Endothelial cell of umbilical vein (primary cell): ENCODE measurements around the gene BCAR1. TPM values are rescaled to one million over a fixed set of nuclear protein-coding genes. Genes with fewer than 3 reads are reported as not detected.
"Not testable (repeated sequence)": the region's sequence is repeated elsewhere in the genome, so short reads cannot be mapped to it uniquely, and the experiment has no call there.

Experiments
- BruUV-seq: library from RNA; stranded (reverse); fragments of 400-500 nt; replicated peaks from 2 replicates; lab custom pipeline; 2021; lab: Mats Ljungman, UMichigan
- CTCF ChIA-PET: fragments of 300-600, 350-600 bp; sonication (Branson Sonifier 250); formaldehyde crosslinking; loops from one replicate; lab custom pipeline; 2021; ENCODE audit warnings: antibody characterized with exemption, inconsistent platforms; lab: Charles Lee
- POLR2A ChIA-PET: fragments of 300-600, 350-600 bp; sonication (Branson Sonifier 250); formaldehyde crosslinking; loops from one replicate; lab custom pipeline; 2021; ENCODE audit warnings: antibody characterized with exemption, inconsistent platforms; lab: Charles Lee
- DNase-seq: peaks from one replicate; pipeline ENCODE4 v3.0.0-alpha.2; 2011; ENCODE audit warnings: low read depth, low spot score
- FAIRE-seq: peaks from 2 replicates; lab custom pipeline; 2011; peaks lifted over from hg19 to GRCh38; lab: Jason Lieb, UNC
- H2AFZ ChIP-seq: 2 replicates; pipeline ENCODE4 v1.6.0; 2012; ENCODE audit warnings: low read depth, low read length, control low read depth, inconsistent platforms
- H3K27ac ChIP-seq: 2 replicates; pipeline ENCODE4 v1.5.1; 2011; ENCODE audit warnings: low read depth, mild to moderate bottlenecking, control low read depth, low read length, moderate library complexity; ENCODE audit not compliant: insufficient read depth
- H3K27me3 ChIP-seq, 2 experiments: 2 replicates each; pipeline versions ENCODE4 v1.6.0 to v1.6.1; 2011; ENCODE audit warnings: low read length in 2 of 2, mixed read lengths in 1 of 2; ENCODE audit not compliant: control insufficient read depth in 2 of 2, insufficient read depth in 2 of 2
- H3K36me3 ChIP-seq, 2 experiments: 2 replicates in 1 of 2; 3 replicates in 1 of 2; pipeline ENCODE4 v1.5.1; 2011; ENCODE audit warnings: low read length in 2 of 2, mild to moderate bottlenecking in 1 of 2, moderate library complexity in 1 of 2; ENCODE audit not compliant: control insufficient read depth in 2 of 2, insufficient read depth in 2 of 2; ENCODE audit errors: extremely low read depth in 1 of 2
- H3K4me1 ChIP-seq: 3 replicates; pipeline ENCODE4 v1.5.1; 2011; ENCODE audit warnings: mild to moderate bottlenecking, low read length; ENCODE audit not compliant: control insufficient read depth, insufficient read depth; ENCODE audit errors: extremely low read depth
- H3K4me2 ChIP-seq: 2 replicates; pipeline ENCODE4 v1.6.1; 2011; ENCODE audit warnings: low read length, control low read depth, mixed read lengths; ENCODE audit not compliant: insufficient read depth
- H3K4me3 ChIP-seq, 3 experiments: fragments of 200-600 bp in 1 of 3; sonication (generic), shearing (Covaris generic) in 1 of 3; replicated peaks in 1 of 3; 2 replicates each; pipeline ENCODE4 v1.5.1; 2011 to 2016; ENCODE audit warnings: control low read depth in 3 of 3, low read length in 3 of 3, mild to moderate bottlenecking in 2 of 3, inconsistent platforms in 1 of 3, low read depth in 1 of 3, moderate library complexity in 1 of 3; ENCODE audit not compliant: insufficient read depth in 1 of 3
- H3K79me2 ChIP-seq: 2 replicates; pipeline ENCODE4 v1.6.0; 2012; ENCODE audit warnings: low read length, inconsistent platforms; ENCODE audit not compliant: control insufficient read depth, insufficient read depth
- H3K9ac ChIP-seq: replicated peaks from 2 replicates; pipeline ENCODE3; 2011; ENCODE audit warnings: low read length, control low read depth; ENCODE audit not compliant: insufficient read depth; ENCODE audit errors: extremely low read depth
- H3K9me1 ChIP-seq: replicated peaks from 3 replicates; pipeline ENCODE4 v1.6.0; 2011; ENCODE audit warnings: mild to moderate bottlenecking, low read length; ENCODE audit not compliant: control insufficient read depth, insufficient read depth; ENCODE audit errors: extremely low read depth
- H3K9me3 ChIP-seq: replicated peaks from 2 replicates; pipeline ENCODE4 v1.5.1; 2012; ENCODE audit warnings: low read length, inconsistent platforms; ENCODE audit not compliant: control insufficient read depth, insufficient read depth
- H4K20me1 ChIP-seq: replicated peaks from 2 replicates; pipeline ENCODE3; 2011; ENCODE audit warnings: mild to moderate bottlenecking, low read length; ENCODE audit not compliant: control insufficient read depth, insufficient read depth; ENCODE audit errors: extremely low read depth
- CTCF ChIP-seq, 2 donors: IDR thresholded peaks; 1 replicate in 1 of 2; 2 replicates in 1 of 2; pipeline ENCODE4 v1.5.1; 2011; ENCODE audit warnings: low read length in 2 of 2, mild to moderate bottlenecking in 2 of 2, moderate library complexity in 2 of 2, control low read depth in 1 of 2, inconsistent platforms in 1 of 2, low read depth in 1 of 2; ENCODE audit not compliant: insufficient read depth in 1 of 2; ENCODE audit errors: extremely low read depth in 1 of 2
- EZH2 ChIP-seq: IDR thresholded peaks from 2 replicates; pipeline ENCODE4 v1.6.1; 2012; ENCODE audit warnings: borderline replicate concordance, low read depth, mild to moderate bottlenecking, moderate library complexity, low read length, inconsistent platforms; ENCODE audit not compliant: severe bottlenecking
- FOS ChIP-seq: IDR thresholded peaks from 2 replicates; pipeline ENCODE4 v1.6.1; 2011; ENCODE audit warnings: mild to moderate bottlenecking, low read length, moderate library complexity, borderline replicate concordance; ENCODE audit not compliant: insufficient read depth
- GATA2 ChIP-seq: IDR thresholded peaks from 2 replicates; pipeline ENCODE4 v1.7.0; 2011; ENCODE audit warnings: low read depth, mild to moderate bottlenecking, moderate library complexity, mixed read lengths, low read length; ENCODE audit not compliant: insufficient read length, insufficient read depth
- JUN ChIP-seq: IDR thresholded peaks from 2 replicates; pipeline ENCODE4 v1.6.1; 2011; ENCODE audit warnings: borderline replicate concordance, low read depth; ENCODE audit not compliant: insufficient read length, insufficient read depth
- MAX ChIP-seq: IDR thresholded peaks from 2 replicates; pipeline ENCODE4 v1.6.1; 2011; ENCODE audit not compliant: insufficient read depth, insufficient read length
- MYC ChIP-seq: IDR thresholded peaks from one replicate; pipeline ENCODE4 v1.6.1; 2011; ENCODE audit warnings: mild to moderate bottlenecking, low read depth, low read length
- POLR2A ChIP-seq: IDR thresholded peaks from 2 replicates; pipeline ENCODE4 v1.6.1; 2012; ENCODE audit warnings: low read depth, mild to moderate bottlenecking, control low read depth, low read length
- POLR2AphosphoS5 ChIP-seq: IDR thresholded peaks from 2 replicates; pipeline ENCODE4 v1.6.1; 2012; ENCODE audit warnings: low read depth, mild to moderate bottlenecking, control low read depth, low read length, moderate library complexity; ENCODE audit not compliant: insufficient read depth
- dilution Hi-C: fragments of 300-500 bp; cut with MboI; formaldehyde crosslinking; loops from one replicate; pipeline ENCODE4 v1.15.0; 2019; ENCODE audit warnings: low sequenced_read_pairs; ENCODE audit not compliant: extremely low pct_ligation_motif_present
- intact Hi-C: fragments of 100-400 bp; cut with micrococcal nuclease; formaldehyde crosslinking; loops from one replicate; pipeline ENCODE4 v1.10.0; 2022
- polyA plus RNA-seq, 4 experiments: library from polyadenylated mRNA; depleted of rRNA in 3 of 4; stranded (reverse) in 3 of 4; unstranded in 1 of 4; fragments of >200 nt; gene quantifications; 2 replicates each; pipeline versions ENCODE4 v1.2.1 to v1.2.3, GENCODE V29; 2011 to 2012; ENCODE audit warnings: missing spikeins in 1 of 4
- total RNA-seq: library from RNA; stranded (reverse); gene quantifications from 2 replicates; pipeline ENCODE4 v1.2.3, GENCODE V29; 2021

BCAR1 gene
- total and polyA plus RNA-seq, 2 donors (not counting 3 experiments of a cell fraction or from before 2014, with no cell fraction given), result 171 to 267 TPM

DNA sequence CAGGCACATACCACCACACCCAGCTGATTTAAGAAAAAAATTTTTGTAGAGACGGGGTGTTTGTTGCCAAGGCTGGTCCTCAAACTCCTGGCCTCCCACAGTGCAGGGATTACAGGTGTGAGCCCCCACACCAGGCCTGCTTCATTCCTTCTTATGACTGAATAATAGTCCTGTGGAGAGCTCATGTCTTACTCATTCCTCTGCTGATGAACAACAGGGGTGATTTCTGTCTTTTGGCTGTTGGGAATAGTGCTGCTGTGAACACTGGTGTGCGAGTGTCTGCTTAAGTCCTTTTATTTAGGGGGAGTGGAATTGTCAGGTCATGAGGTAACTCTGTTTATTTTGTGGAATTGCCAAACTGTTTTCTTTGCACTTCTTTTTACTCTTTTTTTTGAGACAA lies 35.3 kb downstream of the BCAR1 start:
- Histone ChIP-seq H3K9me3 (no peaks in the 10 kb centered on the region), H3K27me3 (no peaks in the 10 kb centered on the region), H3K9ac (no peak overlapping the region), H3K27ac (no peak overlapping the region), H3K4me1 (no peaks in the 10 kb centered on the region), H2AFZ (no peak overlapping the region), H4K20me1 (no peaks in the 10 kb centered on the region), H3K9me1 (no peaks in the 10 kb centered on the region), H3K4me3 (no peak overlapping the region), H3K79me2 (no peaks in the 10 kb centered on the region), H3K36me3 (no peaks in the 10 kb centered on the region), H3K4me2 (no peak overlapping the region)
- BruUV-seq, result no TSS peak
- POLR2A ChIA-PET, result no interaction called here
- intact Hi-C loops, result no loop called here
- CTCF ChIA-PET, result interaction anchor here (1.2 to 1.3 kb wide), 3 partner anchors 17 to 182 kb away, joined by 3 to 4 read pairs (median 3); no protein-coding TSS in a partner anchor
- FAIRE-seq (no peak), DNase-seq (no peak)
- TF ChIP-seq POLR2A (no peak), FOS (no peak), MAX (no peak), EZH2 (no peak), GATA2 (no peak), JUN (no peak), POLR2AphosphoS5 (no peak), MYC (no peak), CTCF (IDR thresholded peaks at IDR 0.05; ENCODE audit: extremely low read depth in 1 of 2, insufficient read depth in 1 of 2, low read depth in 1 of 2, low read length in 2 of 2) (no peak)
- dilution Hi-C loops, result no loop called here

GRCh38 chr16:75211286-75211685 lies 40.1 kb downstream of the BCAR1 start:
- H3K9me1 ChIP-seq, H3K4me3 ChIP-seq, H3K27me3 ChIP-seq, H2AFZ ChIP-seq, H3K36me3 ChIP-seq, POLR2A ChIA-PET, BruUV-seq, H3K4me2 ChIP-seq, FAIRE-seq, intact Hi-C loops, H3K27ac ChIP-seq, H3K9ac ChIP-seq, H3K79me2 ChIP-seq, H3K4me1 ChIP-seq, dilution Hi-C loops, DNase-seq, H4K20me1 ChIP-seq, H3K9me3 ChIP-seq: not testable (repeated sequence)
- CTCF ChIA-PET, result interaction anchor here (0.8 kb wide), 1 partner anchor 12 kb away, joined by 3 read pairs; no protein-coding TSS in a partner anchor
